Central memory CD8-positive, alpha-beta T cell (primary cell): ENCODE data around the gene SRSF3.
A peak's percentile ranks its signal among the peaks of the same experiment; 100 is the strongest.
"Not testable (repeated sequence)": the region's sequence is repeated elsewhere in the genome, so short reads cannot be mapped to it uniquely, and the experiment has no call there.

ENCODE experiments used
- ATAC-seq: fragments of 150-1000 bp; cut with Tn5 transposase; replicated peaks from 2 replicates; pipeline ENCODE4 v1.10.0; 2022; ENCODE audit warnings: mild to moderate bottlenecking, moderate FRiP score, moderate number of reproducible peaks; ENCODE audit not compliant: poor library complexity, severe bottlenecking; ENCODE audit errors: extremely low read depth
- DNase-seq, 2 donors: peaks; one replicate each; pipeline ENCODE4 v3.0.0; 2021; ENCODE audit warnings: low spot score in 2 of 2
- H3K27ac Mint-ChIP-seq: one replicate; pipeline ENCODE4 v1.8.0; 2022; ENCODE audit warnings: low read depth, mild to moderate bottlenecking, moderate library complexity, mixed read lengths
- H3K27me3 Mint-ChIP-seq: one replicate; pipeline ENCODE4 v1.8.0; 2022; ENCODE audit warnings: mixed read lengths
- H3K36me3 Mint-ChIP-seq: one replicate; pipeline ENCODE4 v1.8.0; 2022; ENCODE audit warnings: mild to moderate bottlenecking, moderate library complexity, mixed read lengths; ENCODE audit not compliant: insufficient read depth
- H3K4me1 Mint-ChIP-seq: one replicate; pipeline ENCODE4 v1.8.0; 2022; ENCODE audit warnings: mixed read lengths
- H3K4me3 Mint-ChIP-seq: one replicate; pipeline ENCODE4 v1.8.0; 2022; ENCODE audit warnings: mild to moderate bottlenecking, moderate library complexity, mixed read lengths
- H3K9me3 Mint-ChIP-seq: one replicate; pipeline ENCODE4 v1.8.0; 2022; ENCODE audit warnings: mixed read lengths

SRSF3 gene

GRCh38 chr6:36581716-36582115 is 12.4 kb upstream of the SRSF3 start:
- Mint-ChIP-seq H3K9me3 (no peaks in the 10 kb centered on the region), H3K36me3 (no peaks in the 10 kb centered on the region), H3K27ac (no peak overlapping the region), H3K27me3 (no peaks in the 10 kb centered on the region), H3K4me1 (peaks cover 4% of the 10 kb centered on the region), H3K4me3 (no peak overlapping the region)
- DNase-seq (no peak), ATAC-seq (no peak)

- Mint-ChIP-seq H3K36me3 (no peaks in the 10 kb centered on the region), H3K4me1 (peaks cover 6% of the 10 kb centered on the region), H3K9me3 (no peaks in the 10 kb centered on the region), H3K27me3 (no peaks in the 10 kb centered on the region), H3K27ac (no peak overlapping the region), H3K4me3 (no peak overlapping the region)
- no peak for ATAC-seq
- DNase-seq, result no peak
These were observed 7.6 kb upstream of the SRSF3 start for GRCh38 chr6:36586606-36587005.

GRCh38 chr6:36589025-36589400 is 5.1 kb upstream of the SRSF3 start:
- not testable (repeated sequence) for H3K4me3 Mint-ChIP-seq

GRCh38 chr6:36590237-36590636 is 3.9 kb upstream of the SRSF3 start:
- Mint-ChIP-seq H3K27me3 (no peaks in the 10 kb centered on the region), H3K9me3 (no peaks in the 10 kb centered on the region), H3K36me3 (peaks cover 16% of the 10 kb centered on the region), H3K27ac (no peak overlapping the region), H3K4me1 (peaks cover 17% of the 10 kb centered on the region), H3K4me3 (no peak overlapping the region)
- ATAC-seq, result no peak
- DNase-seq, result no peak

More at GRCh38 chr6:36589025-36589400, 5.1 kb upstream of the SRSF3 start:
- ATAC-seq, H3K27ac Mint-ChIP-seq, H3K27me3 Mint-ChIP-seq, H3K9me3 Mint-ChIP-seq, H3K36me3 Mint-ChIP-seq, DNase-seq: not testable (repeated sequence)
- peaks cover 17% of the 10 kb centered on the region for H3K4me1 Mint-ChIP-seq

GRCh38 chr6:36592221-36592655 is 1.9 kb upstream of the SRSF3 start:
- no peaks in the 10 kb centered on the region for H3K9me3 Mint-ChIP-seq
- H3K4me1 Mint-ChIP-seq, result peaks cover 29% of the 10 kb centered on the region
- peak overlapping the region; percentile 72 for H3K4me3 Mint-ChIP-seq
- H3K27me3 Mint-ChIP-seq, result no peaks in the 10 kb centered on the region
- DNase-seq (peak in 1 of 2 donors; percentile 22), ATAC-seq (no peak)
- H3K36me3 Mint-ChIP-seq, result peaks cover 35% of the 10 kb centered on the region
- peak overlapping the region; percentile 97 for H3K27ac Mint-ChIP-seq

GRCh38 chr6:36593569-36594028 is 563 bp upstream of the SRSF3 start:
- peak; percentile 20 for ATAC-seq
- Mint-ChIP-seq H3K27ac (peak overlapping the region; percentile 97), H3K9me3 (no peaks in the 10 kb centered on the region), H3K27me3 (no peaks in the 10 kb centered on the region), H3K4me1 (peaks cover 37% of the 10 kb centered on the region), H3K36me3 (peaks cover 49% of the 10 kb centered on the region), H3K4me3 (peak overlapping the region; percentile 82)
- DNase-seq, result peak in 1 of 2 donors; percentile 34

GRCh38 chr6:36594816-36595643 is 868 bp downstream of the SRSF3 start:
- Mint-ChIP-seq H3K4me1 (peaks cover 51% of the 10 kb centered on the region), H3K36me3 (peaks cover 63% of the 10 kb centered on the region), H3K9me3 (no peaks in the 10 kb centered on the region), H3K27ac (peak overlapping the region; percentile 97), H3K4me3 (peak overlapping the region; percentile 82), H3K27me3 (no peaks in the 10 kb centered on the region)
- DNase-seq (no peak), ATAC-seq (no peak)

GRCh38 chr6:36596356-36596755 is 2.2 kb downstream of the SRSF3 start:
- H3K9me3 Mint-ChIP-seq, result no peaks in the 10 kb centered on the region
- peak overlapping the region; percentile 82 for H3K4me3 Mint-ChIP-seq
- H3K4me1 Mint-ChIP-seq, result peaks cover 54% of the 10 kb centered on the region
- DNase-seq, result no peak
- peaks cover 76% of the 10 kb centered on the region for H3K36me3 Mint-ChIP-seq
- peak overlapping the region; percentile 97 for H3K27ac Mint-ChIP-seq
- H3K27me3 Mint-ChIP-seq, result no peaks in the 10 kb centered on the region
- no peak for ATAC-seq

- ATAC-seq (no peak), DNase-seq (no peak)
- peak overlapping the region; percentile 69 for H3K27ac Mint-ChIP-seq
- H3K4me1 Mint-ChIP-seq, result peaks cover 48% of the 10 kb centered on the region
- no peaks in the 10 kb centered on the region for H3K9me3 Mint-ChIP-seq
- H3K36me3 Mint-ChIP-seq, result peaks cover 90% of the 10 kb centered on the region
- H3K27me3 Mint-ChIP-seq, result no peaks in the 10 kb centered on the region
- H3K4me3 Mint-ChIP-seq, result peak overlapping the region; percentile 82
These were observed 3.6 kb downstream of the SRSF3 start for GRCh38 chr6:36597775-36598174.

GRCh38 chr6:36598326-36598725 is 4.2 kb downstream of the SRSF3 start:
- Mint-ChIP-seq H3K4me3 (peak overlapping the region; percentile 82), H3K4me1 (peaks cover 47% of the 10 kb centered on the region), H3K36me3 (peaks cover 96% of the 10 kb centered on the region), H3K9me3 (no peaks in the 10 kb centered on the region), H3K27me3 (no peaks in the 10 kb centered on the region), H3K27ac (peak overlapping the region; percentile 69)
- ATAC-seq (no peak), DNase-seq (no peak)

GRCh38 chr6:36598739-36599318 is 4.7 kb downstream of the SRSF3 start:
- ATAC-seq, result no peak
- H3K9me3 Mint-ChIP-seq, result no peaks in the 10 kb centered on the region
- DNase-seq, result no peak
- H3K27me3 Mint-ChIP-seq, result no peaks in the 10 kb centered on the region
- peak overlapping the region; percentile 69 for H3K27ac Mint-ChIP-seq
- H3K36me3 Mint-ChIP-seq, result peaks cover 97% of the 10 kb centered on the region
- peak overlapping the region; percentile 82 for H3K4me3 Mint-ChIP-seq
- H3K4me1 Mint-ChIP-seq, result peaks cover 45% of the 10 kb centered on the region

GRCh38 chr6:36599791-36600209 is 5.6 kb downstream of the SRSF3 start:
- Mint-ChIP-seq H3K27ac (peak overlapping the region; percentile 69), H3K4me3 (peak overlapping the region; percentile 82), H3K9me3 (no peaks in the 10 kb centered on the region), H3K36me3 (peaks cover 98% of the 10 kb centered on the region), H3K27me3 (no peaks in the 10 kb centered on the region), H3K4me1 (peaks cover 55% of the 10 kb centered on the region)
- peak; percentile 27 to 40 for DNase-seq
- peak; percentile 55 for ATAC-seq
